Lung (tissue), 12 donors: Measurements from ENCODE around the gene RNU7-1. TPM values are rescaled to one million over a fixed set of nuclear protein-coding genes. Genes with fewer than 3 reads are reported as not detected.

Experiments
- ATAC-seq: fragments of 200-7000 bp; cut with Tn5 transposase; one replicate; pipeline ENCODE4 v1.9.1; 2020; ENCODE audit warnings: moderate number of reproducible peaks; ENCODE audit not compliant: insufficient read depth, low FRiP score
- DNase-seq, 3 donors: peaks; one replicate each; pipeline ENCODE4 v3.0.0-alpha.2; 2013 to 2017
- H3K27ac ChIP-seq, 2 donors: one replicate each; pipeline ENCODE4 v1.5.1; 2013; ENCODE audit warnings: mild to moderate bottlenecking in 2 of 2, moderate library complexity in 2 of 2, control low read depth in 1 of 2, inconsistent platforms in 1 of 2, low read depth in 1 of 2, low read length in 1 of 2
- H3K27me3 ChIP-seq, 3 donors: one replicate each; pipeline ENCODE4 v1.5.1; 2013; ENCODE audit warnings: low read length in 2 of 3; ENCODE audit not compliant: control insufficient read depth in 3 of 3, insufficient read depth in 3 of 3
- H3K36me3 ChIP-seq, 4 donors: one replicate each; pipeline ENCODE4 v1.5.1; 2013; ENCODE audit warnings: low read length in 4 of 4, mild to moderate bottlenecking in 1 of 4, moderate library complexity in 1 of 4; ENCODE audit not compliant: control insufficient read depth in 4 of 4, insufficient read depth in 4 of 4
- H3K4me1 ChIP-seq, 5 donors: one replicate each; pipeline ENCODE4 v1.5.1; 2013; ENCODE audit warnings: low read length in 5 of 5, mild to moderate bottlenecking in 2 of 5, moderate library complexity in 1 of 5; ENCODE audit not compliant: control insufficient read depth in 5 of 5, insufficient read depth in 5 of 5
- H3K4me3 ChIP-seq: one replicate; pipeline ENCODE4 v1.5.1; 2013; ENCODE audit warnings: mild to moderate bottlenecking, control low read depth, moderate library complexity
- H3K9ac ChIP-seq, 2 donors: one replicate each; pipeline ENCODE4 v1.5.1; 2013; ENCODE audit warnings: low read length in 2 of 2, control low read depth in 1 of 2; ENCODE audit not compliant: insufficient read depth in 1 of 2
- H3K9me3 ChIP-seq, 4 donors: one replicate each; pipeline ENCODE4 v1.5.1; 2013; ENCODE audit warnings: low read length in 3 of 4, mild to moderate bottlenecking in 1 of 4, moderate library complexity in 1 of 4; ENCODE audit not compliant: control insufficient read depth in 4 of 4, insufficient read depth in 3 of 4
- WGBS, 2 donors: extraction: QIAGEN DNeasy Blood & Tissue Kit; methylation state at CpG; one replicate each; pipeline ENCODE4 v1.1.7; 2013; 5-methylcytosine and 5-hydroxymethylcytosine counted together
- polyA plus RNA-seq, 2 donors: library from polyadenylated mRNA; stranded (reverse); fragments of 200-250 nt; gene quantifications; one replicate each; pipeline ENCODE4 v1.2.1, GENCODE V29; 2013
- total RNA-seq, 2 donors: library from RNA; depleted of rRNA in 1 of 2; stranded (reverse); fragments of >200 nt in 1 of 2; gene quantifications; one replicate each; pipeline ENCODE4 v1.2.1, GENCODE V29; 2014 to 2021
- TF ChIP-seq, protein P1 (sequence below): IDR thresholded peaks from 2 replicates; pipeline ENCODE4 v1.5.1; 2012; ENCODE audit warnings: mild to moderate bottlenecking; ENCODE audit errors: control extremely low read depth, extremely low read depth
- donor health status: control.
- donor health status: control.
- donor health status: Bipolar disorder and iron deficiency.
- donor health status: healthy.
- donor health status: DM: yes; HTN: yes; CAD: no.

RNU7-1 gene
- total and polyA plus RNA-seq, 4 donors = not detected

DNA sequence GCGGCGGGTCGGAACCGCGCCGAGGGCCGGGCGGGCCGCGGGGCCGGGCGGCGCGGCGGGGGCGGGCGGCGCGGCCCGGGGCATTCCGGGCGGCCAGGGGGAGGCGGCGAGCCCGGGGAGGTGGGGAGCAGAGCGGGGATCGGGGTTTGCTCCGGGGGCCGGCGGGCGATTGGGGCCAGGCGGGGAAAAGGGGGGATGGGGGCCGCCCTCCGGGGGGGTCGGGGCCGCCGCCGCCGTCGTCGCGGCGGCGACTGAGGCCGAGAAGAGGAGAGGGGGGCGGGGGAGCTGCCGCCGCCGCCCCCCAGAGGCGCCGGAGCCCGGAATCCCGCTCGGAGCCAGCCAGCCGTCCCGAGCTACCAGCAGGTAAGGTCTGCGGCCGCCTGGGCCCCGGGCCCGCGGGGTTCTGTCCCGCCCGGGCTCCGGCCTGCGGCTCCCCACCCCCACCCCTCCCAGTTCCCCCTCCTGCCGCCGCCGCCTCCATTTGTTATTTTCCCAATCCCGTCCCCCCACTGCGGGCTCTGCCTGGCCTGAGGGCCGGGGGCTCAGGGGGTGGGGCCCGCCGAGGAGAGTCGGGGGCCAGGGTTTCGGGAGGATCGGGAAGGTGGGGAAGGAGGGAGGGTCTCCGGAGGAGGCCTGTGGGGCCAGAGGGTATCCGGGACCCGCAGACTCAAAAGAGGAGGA is 15.5 kb upstream of the RNU7-1 start:
- no peak for ATAC-seq
- peak in 1 of 3 donors; percentile 39 for DNase-seq

DNA sequence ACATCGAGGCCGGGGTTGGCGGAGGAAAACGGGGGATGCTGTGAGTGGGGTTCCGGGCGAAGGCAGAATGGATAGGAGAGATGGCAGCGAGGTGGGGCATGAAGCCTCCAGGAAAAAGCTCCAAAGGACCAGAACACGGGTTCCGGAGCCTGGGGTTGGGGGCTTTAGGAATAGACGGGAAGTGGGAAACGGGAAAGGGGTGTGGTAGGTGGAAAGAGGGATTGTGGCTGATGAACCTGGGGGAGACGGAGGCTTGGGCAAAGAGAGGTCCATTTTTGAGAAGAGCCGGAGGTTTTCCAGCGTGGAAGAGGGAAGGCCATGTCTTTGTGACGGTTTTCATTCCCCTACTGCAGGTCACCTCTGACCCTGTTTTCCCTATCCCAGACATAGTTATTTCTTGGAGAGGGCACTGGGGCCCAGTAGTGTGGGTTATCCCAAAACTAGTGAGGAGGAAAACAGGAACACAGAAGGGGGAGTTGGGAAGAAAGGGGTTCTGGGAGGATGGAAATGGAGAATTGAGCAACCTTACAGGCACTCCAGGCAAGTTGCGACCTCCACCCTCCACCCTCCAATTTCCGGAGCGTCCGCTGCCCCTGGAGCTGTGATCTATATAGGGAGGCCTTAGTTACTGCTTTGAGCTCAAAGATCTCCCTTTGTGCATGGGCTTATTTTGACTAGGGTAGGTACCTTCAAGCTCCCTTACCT is 14.8 kb upstream of the RNU7-1 start:
- TF ChIP-seq, protein P1, sequence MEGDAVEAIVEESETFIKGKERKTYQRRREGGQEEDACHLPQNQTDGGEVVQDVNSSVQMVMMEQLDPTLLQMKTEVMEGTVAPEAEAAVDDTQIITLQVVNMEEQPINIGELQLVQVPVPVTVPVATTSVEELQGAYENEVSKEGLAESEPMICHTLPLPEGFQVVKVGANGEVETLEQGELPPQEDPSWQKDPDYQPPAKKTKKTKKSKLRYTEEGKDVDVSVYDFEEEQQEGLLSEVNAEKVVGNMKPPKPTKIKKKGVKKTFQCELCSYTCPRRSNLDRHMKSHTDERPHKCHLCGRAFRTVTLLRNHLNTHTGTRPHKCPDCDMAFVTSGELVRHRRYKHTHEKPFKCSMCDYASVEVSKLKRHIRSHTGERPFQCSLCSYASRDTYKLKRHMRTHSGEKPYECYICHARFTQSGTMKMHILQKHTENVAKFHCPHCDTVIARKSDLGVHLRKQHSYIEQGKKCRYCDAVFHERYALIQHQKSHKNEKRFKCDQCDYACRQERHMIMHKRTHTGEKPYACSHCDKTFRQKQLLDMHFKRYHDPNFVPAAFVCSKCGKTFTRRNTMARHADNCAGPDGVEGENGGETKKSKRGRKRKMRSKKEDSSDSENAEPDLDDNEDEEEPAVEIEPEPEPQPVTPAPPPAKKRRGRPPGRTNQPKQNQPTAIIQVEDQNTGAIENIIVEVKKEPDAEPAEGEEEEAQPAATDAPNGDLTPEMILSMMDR = no peak
- Histone ChIP-seq H3K4me1 (peaks cover 16 to 56% (median 29%) of the 10 kb centered on the region in 5 donors), H3K9ac (peak overlapping the region; percentile 78 to 89), H3K4me3 (peak overlapping the region; percentile 56), H3K9me3 (no peaks in the 10 kb centered on the region), H3K27me3 (no peaks in the 10 kb centered on the region), H3K27ac (peak overlapping the region; percentile 84 to 89), H3K36me3 (peaks cover 0 to 9% (median 3%) of the 10 kb centered on the region in 4 donors)
- 10 to 18% methylated on average over 19 of the region's 19 CpGs for WGBS, 2 donors
- ATAC-seq = no peak
- peak in 1 of 3 donors; percentile 34 for DNase-seq

More for the DNA sequence above, 15.5 kb upstream of the RNU7-1 start:
- Histone ChIP-seq H3K4me1 (peaks cover 12 to 50% (median 28%) of the 10 kb centered on the region in 5 donors), H3K36me3 (peaks cover 0 to 6% (median 0%) of the 10 kb centered on the region in 4 donors), H3K27ac (peak overlapping the region; percentile 84 to 89), H3K9me3 (no peaks in the 10 kb centered on the region), H3K9ac (peak overlapping the region; percentile 78 to 89), H3K27me3 (no peaks in the 10 kb centered on the region), H3K4me3 (peak overlapping the region; percentile 68)
- TF ChIP-seq, protein P1 = no peak
- 1 to 2% methylated on average over 23 to 78 of the region's 79 CpGs for WGBS, 2 donors

DNA sequence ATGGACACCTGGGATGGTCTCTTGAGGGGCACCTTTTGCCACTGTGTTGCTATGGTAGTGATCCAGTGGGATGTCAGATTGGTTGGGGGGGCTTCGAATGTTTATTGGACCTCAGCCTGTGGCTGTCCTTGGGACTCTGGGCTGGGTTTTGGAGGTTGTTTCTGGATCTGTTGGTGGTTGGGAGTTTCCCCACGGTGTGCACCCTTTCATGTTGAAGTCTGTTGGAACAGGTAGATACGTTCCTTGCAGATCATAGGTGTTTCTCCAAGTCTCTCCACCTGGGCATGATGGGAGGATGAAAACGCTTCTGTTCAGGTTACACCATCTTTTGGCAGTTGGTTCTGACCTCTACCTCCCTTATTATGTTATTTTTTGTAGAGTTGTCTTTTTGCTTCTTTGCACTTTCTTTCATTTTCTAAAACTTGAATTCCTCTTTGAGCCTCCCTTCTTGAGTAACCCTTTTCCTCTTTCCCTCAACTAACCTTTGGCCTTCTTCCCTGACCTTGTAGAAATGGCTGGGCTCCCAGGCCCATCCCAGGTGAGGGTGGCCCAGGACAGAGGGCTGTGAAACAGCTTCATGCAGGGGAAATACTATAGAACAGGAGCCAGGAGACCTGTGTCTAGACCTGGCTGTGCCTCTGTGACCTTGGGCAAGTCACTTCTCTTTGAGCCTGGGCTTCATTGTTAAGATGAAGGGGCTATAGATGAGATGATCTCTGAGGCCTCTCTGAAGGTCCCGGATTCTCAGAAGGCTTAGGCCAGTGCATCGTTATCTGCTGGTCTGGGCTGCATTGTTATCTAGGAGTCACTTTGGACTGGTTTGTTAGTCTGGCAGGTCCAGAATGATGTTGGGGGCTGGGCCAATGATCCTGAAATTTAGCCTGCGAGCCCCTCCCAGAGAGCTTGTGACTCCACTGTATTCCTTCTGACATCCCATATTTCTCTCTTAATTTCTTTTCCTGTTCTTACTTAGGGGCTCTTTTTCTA is 13.9 kb upstream of the RNU7-1 start:
- H3K36me3 ChIP-seq = peaks cover 0 to 17% (median 9%) of the 10 kb centered on the region in 4 donors
- 49 to 72% methylated on average over 7 of the region's 7 CpGs for WGBS, 2 donors
- peak overlapping the region; percentile 84 to 89 for H3K27ac ChIP-seq
- peak overlapping the region; percentile 78 to 89 for H3K9ac ChIP-seq
- TF ChIP-seq, protein P1 = no peak
- H3K4me1 ChIP-seq = peaks cover 18 to 53% (median 27%) of the 10 kb centered on the region in 5 donors
- H3K9me3 ChIP-seq = no peaks in the 10 kb centered on the region
- H3K4me3 ChIP-seq = peak overlapping the region; percentile 56
- DNase-seq (no peak), ATAC-seq (no peak)
- no peaks in the 10 kb centered on the region for H3K27me3 ChIP-seq
